HCT116 (cell line): ENCODE results near the gene HCFC1.

Source experiments
- CBX3 ChIP-seq: IDR thresholded peaks from 2 replicates; pipeline ENCODE4 v1.6.1; 2012; ENCODE audit warnings: low read depth
- CTCF ChIP-seq, 3 experiments: fragments of 200-600 bp in 1 of 3; sonication (generic) in 1 of 3; IDR thresholded peaks in 2 of 3; conservative IDR thresholded peaks in 1 of 3; 2 replicates each; pipeline ENCODE4 v1.5.1; 2012 to 2017; ENCODE audit warnings: low read depth in 2 of 3, low read length in 2 of 3, antibody characterized with exemption in 1 of 3, borderline replicate concordance in 1 of 3, control low read depth in 1 of 3, mild to moderate bottlenecking in 1 of 3, mixed read lengths in 1 of 3, mixed run types in 1 of 3, moderate library complexity in 1 of 3; ENCODE audit not compliant: insufficient read depth in 1 of 3
- EZH2 ChIP-seq: fragments of 200-600 bp; sonication (generic); IDR thresholded peaks from 2 replicates; pipeline ENCODE4 v1.6.1; 2017; ENCODE audit warnings: antibody characterized with exemption, mixed run types
- MAX ChIP-seq: IDR thresholded peaks from 2 replicates; pipeline ENCODE4 v1.6.1; 2012
- POLR2A ChIP-seq: IDR thresholded peaks from 2 replicates; pipeline ENCODE4 v1.7.0; 2011; ENCODE audit warnings: borderline replicate concordance; ENCODE audit not compliant: insufficient read depth, insufficient read length; ENCODE audit errors: extremely low read depth
- RAD21 ChIP-seq: IDR thresholded peaks from 2 replicates; pipeline ENCODE4 v1.6.1; 2012; ENCODE audit warnings: low read depth, mild to moderate bottlenecking
- REST ChIP-seq: IDR thresholded peaks from 2 replicates; pipeline ENCODE4 v1.6.1; 2012; ENCODE audit warnings: low read depth
- ZBTB33 ChIP-seq: IDR thresholded peaks from 2 replicates; pipeline ENCODE4 v1.6.1; 2011; ENCODE audit warnings: mild to moderate bottlenecking, low read length, moderate library complexity; ENCODE audit not compliant: insufficient replicate concordance; ENCODE audit errors: extremely low read depth
- ZNF274 ChIP-seq: fragments of 200-500 bp; sonication (Bioruptor generic); IDR thresholded peaks from 2 replicates; pipeline ENCODE4 v1.6.1; 2014; ENCODE audit warnings: mild to moderate bottlenecking, low read depth, low read length, inconsistent platforms
- TF ChIP-seq, protein P1 (sequence below): IDR thresholded peaks from 2 replicates; pipeline ENCODE4 v1.6.1; 2012

DNA sequence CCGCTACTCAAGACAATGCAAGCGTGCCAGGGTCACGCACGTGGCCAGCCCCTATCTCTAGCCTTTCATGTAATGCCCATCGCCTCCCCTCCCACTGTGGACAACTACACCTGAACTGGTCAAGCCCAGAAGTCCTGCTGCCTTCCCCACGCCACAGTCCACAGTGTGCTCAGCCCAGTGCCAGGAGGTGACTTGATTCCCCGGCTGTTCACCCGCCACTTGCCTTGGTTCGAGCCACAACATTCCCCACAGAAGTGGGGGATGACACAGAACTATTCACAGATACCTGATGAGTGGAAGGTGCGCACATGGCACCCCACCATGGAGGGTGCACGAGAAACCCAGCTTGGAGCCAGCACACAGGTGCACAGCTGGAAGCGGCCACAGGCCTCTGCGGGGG, 52.3 kb downstream of the HCFC1 start:
- TF ChIP-seq CTCF (IDR thresholded peaks at IDR 0.05 in 2 of 3, conservative IDR thresholded peaks at IDR 0.05 in 1 of 3; ENCODE audit: borderline replicate concordance in 1 of 3, insufficient read depth in 1 of 3, low read depth in 2 of 3, low read length in 2 of 3) (no peak), ZBTB33 (no peak), CBX3 (no peak), POLR2A (no peak), RAD21 (no peak), MAX (no peak), EZH2 (no peak), ZNF274 (no peak), REST (no peak)
- TF ChIP-seq, protein P1, sequence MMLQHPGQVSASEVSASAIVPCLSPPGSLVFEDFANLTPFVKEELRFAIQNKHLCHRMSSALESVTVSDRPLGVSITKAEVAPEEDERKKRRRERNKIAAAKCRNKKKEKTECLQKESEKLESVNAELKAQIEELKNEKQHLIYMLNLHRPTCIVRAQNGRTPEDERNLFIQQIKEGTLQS = no peak
